ENCODE results near the gene LARGE1.

LARGE1 gene

DNA sequence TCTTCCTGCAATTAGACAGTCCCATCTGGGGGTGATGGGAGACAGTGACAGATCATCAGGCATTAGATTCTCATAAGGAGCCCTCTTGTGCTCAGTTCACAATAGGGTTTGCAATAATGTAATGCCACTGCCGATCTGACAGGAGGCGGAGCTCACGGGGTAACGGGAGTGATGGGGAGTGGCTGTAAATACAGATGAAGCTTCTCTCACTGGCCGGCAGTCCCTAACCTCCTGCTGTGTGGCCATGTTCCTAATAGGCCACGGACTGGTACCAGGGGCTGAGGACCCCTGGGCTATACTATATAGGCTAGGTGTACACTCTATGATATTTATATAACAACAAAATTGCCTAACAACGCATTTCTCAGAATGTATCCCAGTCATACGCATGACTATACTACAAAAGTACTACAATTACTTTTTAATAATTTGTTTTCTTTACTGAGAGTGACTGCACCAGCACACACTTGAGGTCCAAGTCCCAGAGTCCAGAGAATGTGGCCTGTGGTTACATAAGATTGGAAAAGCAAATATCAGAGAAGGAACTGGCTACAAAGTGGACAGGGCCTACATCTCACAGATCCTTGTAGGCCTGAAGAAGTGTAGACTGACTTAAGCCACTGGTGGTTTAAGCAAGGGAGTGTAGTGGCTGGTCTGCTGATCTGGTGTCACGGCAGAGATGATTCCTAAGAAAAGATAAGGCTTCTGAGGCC, 200.0 kb downstream of the LARGE1 start:
- no peak for DNase-seq (ENCODE audit: low read depth)

DNA sequence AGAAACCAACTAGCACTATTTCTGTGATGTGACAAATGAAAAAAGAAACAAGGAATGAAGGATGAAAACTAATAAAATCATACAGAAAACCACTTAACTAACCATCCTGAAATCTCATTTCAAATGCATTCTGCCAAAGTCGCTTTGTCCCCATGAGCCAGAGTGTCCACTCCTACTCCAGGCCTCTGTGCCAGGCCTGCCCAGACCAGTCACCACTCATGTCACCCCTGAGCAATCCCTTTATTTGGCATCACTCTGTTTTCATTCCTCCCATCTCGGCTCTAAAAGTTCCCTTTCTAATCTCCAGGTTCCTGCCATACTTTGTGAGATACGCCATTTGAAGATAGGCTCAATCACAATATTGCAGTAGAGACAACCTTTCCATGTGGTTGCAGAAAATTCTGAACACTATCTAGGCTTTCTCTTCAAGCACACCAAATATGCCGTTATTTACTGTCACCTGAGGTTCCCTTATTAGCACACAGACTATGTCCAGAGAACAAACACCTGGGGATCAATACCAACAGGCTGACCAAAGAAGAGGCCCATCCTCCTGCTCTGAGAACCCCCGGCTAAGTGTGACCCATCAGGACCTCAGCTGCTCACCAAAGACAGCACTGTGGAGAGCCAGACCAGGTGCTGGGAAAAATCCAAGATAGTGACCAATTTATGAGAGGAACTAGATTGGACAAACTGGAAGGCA, 202.4 kb downstream of the LARGE1 start:
- DNase-seq (ENCODE audit: low read depth), result no peak

DNA sequence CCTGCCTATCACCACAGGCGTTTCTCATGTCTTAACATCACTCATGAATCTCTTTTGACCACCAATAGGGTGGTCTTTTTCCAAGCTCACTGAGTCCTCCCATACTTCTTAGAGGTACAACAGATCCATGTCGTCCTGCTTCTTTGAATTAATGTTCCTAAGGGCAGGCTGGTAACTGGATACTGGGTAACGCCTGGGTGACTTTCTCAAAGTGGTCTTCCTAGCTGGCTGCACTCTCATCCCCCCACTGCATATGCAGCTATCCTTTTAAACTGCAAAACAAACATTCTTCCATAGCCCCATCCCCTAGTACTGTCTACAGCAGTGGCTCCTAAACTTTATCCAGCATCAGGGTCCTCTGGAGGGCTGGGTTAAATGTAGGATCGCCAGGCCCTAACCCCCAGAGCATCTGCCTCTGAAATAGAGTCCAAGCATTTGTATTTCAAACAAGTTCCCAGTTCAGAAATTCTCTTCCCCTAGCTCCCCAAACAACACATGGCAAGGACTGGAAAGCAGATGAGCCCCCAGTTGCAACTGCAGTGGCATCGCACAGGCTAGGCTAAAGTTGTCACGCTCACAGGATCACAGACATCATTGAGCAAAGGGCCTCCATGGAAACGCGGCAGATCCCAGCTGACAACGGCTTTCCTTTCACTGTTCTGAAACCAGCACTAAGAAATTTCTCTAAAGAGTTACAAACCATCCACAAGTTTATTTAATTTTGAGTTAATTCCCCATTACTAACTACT, 204.9 kb downstream of the LARGE1 start:
- no peak for DNase-seq (ENCODE audit: low read depth)

DNA sequence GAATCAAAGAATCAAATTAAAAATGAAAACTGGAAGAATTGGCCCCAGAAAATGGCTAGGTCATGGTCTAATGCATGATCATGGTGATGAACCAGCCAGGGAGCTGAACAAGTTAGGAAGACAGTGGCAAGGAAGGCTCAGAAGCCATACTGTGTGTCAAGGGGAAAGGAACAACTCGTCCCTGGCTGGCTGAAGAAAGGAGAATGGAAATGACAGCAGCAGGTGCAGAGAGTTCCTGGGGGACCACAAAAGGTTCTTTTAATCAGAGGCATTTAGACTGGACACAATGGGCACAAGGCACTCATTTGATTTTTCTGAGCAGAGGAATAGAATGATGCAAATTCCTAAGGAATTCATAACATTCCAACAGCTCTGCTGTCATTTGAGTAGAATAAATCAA, 209.9 kb downstream of the LARGE1 start:
- no peak for DNase-seq (ENCODE audit: low read depth)

DNA sequence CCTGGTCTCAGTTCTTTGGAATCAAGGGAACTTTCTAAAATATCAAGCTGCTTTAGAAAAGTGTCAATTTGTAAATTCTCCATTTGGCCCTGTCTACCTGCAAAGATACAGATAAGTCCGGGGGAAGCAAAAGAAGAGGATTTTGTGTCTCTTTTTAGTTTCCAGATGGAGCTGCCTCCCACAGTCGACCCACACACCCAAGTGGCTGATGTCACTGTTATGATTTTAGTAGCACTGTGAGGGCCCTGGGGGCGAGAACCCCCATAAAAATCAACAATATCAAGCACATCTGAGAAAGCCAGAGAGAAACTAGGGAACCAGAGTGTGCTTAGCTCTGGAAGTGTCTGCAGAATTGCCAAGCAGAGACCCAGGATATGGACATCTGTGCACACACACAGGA, 212.7 kb downstream of the LARGE1 start:
- DNase-seq (ENCODE audit: low read depth), result no peak

DNA sequence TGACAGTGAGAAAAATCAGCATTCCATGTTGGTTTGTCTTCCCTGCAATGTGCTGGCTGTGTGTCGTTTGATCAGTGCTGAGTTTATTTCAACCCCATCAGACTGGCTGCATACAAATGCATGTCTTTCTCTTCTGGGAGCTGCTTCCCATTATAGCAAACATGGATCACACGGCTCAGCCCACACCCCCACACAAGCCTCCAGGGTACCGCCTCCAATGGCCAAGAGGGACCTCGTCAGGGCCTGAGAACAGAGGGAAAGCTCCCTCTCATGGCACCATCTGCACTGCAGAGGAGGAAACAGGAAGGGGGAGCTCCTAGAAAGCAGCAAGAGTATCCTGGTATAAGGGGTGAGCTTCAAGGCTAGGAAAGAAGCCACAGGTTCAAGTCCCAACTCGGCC, 214.2 kb downstream of the LARGE1 start:
- no peak for DNase-seq (ENCODE audit: low read depth)

DNA sequence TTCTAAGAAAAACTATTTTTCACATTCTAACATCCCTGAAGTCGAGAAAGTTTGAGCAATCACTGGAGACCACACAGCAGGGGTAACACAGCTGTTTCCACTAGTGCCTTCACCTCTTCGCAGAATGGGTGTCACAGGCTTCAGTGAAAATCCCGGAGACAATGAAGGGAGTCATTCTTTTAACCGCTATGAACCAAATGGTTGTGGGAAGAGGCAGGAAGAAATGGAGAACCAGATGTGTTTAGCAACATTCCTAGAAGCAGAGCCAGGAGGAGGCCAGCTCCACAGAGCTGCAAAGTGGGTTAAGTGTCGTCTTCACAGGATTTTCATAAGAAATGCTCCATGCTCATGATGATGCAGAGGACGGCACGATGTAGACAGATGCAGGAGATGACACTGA, 221.1 kb downstream of the LARGE1 start:
- DNase-seq (ENCODE audit: low read depth), result no peak

DNA sequence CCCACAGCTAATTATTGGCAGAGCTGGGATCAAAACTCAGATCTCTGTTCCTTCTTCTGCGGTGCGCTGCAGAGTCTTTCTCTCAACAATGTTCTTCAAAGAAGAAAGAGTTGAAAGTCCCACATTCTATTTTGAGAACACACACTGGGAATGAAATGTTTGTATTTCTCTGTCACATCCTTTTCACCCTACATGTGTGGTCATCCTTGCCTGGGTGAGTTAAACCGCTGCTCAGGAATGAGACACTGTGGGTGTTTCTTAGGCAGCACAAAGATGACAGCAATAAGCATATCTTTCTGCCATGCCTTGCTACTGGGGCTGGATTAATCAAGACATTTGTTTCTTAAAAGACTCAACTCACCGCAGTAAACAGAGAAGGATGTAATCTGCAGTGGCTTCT, 222.6 kb downstream of the LARGE1 start:
- no peak for DNase-seq (ENCODE audit: low read depth)

DNA sequence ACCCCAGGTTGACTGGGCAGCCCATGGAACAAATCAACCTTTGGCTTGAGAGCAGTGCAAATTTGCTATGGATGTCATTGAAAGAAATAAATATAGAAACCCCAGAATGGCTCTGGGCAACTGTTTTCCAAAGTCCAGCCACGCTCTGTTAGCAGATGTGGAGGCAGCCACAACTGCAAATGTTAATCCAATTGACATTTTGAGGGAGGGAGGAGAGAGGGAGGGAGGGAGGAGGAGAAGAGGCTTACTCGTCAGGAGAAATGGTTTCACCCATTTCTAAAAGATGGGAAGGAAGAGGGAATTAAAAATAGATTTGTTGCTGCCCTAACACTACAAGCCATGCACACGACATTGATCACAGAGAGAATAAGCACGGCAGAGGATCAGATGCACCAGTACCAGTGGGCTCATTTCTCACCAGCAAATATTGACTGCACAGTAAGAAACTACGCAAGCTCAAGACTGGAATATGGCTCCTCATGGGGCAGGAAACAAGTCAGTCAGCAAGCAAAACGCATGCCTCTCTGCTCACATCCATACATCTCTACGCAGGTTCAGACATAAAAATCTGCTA, 229.1 kb downstream of the LARGE1 start:
- DNase-seq (ENCODE audit: low read depth), result no peak

DNA sequence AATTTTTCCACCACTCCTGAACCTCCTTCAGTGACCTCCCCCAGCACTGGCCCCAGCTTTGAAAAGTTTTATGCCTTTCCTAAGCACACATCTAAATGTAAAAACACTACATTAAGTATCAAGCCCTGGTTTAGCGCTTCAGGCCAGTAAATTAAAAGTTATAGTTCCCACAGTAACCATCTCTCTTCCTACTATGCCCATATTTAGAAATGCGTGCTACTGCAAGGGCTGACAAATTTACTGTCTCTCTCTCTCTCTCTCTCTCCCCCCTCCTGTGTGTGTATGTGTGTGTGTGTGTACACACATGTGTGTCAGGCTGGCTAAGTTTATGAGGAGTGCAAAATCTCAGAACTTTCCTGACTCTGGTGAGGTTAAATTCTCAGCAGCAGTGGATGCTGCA, 231.4 kb downstream of the LARGE1 start:
- DNase-seq (ENCODE audit: low read depth), result no peak

DNA sequence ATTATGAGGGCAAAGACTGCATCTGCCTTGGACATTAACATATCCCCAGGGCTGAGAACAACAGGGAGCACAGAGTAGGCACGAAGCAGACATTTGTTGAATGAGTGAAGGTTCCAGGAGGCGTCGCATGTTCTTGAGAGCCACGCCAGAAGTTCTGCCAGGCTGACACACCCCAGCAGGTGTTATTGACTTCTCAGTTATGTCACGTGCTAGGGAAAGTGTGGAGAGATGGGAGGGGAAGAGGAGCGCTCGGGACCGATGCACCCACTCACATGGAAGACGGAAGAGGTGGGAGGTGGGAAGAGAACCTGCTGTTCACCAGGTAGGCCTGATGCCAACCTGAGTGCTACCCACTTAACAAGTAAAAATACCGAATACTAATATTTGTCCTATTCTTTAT, 232.8 kb downstream of the LARGE1 start:
- no peak for DNase-seq (ENCODE audit: low read depth)

DNA sequence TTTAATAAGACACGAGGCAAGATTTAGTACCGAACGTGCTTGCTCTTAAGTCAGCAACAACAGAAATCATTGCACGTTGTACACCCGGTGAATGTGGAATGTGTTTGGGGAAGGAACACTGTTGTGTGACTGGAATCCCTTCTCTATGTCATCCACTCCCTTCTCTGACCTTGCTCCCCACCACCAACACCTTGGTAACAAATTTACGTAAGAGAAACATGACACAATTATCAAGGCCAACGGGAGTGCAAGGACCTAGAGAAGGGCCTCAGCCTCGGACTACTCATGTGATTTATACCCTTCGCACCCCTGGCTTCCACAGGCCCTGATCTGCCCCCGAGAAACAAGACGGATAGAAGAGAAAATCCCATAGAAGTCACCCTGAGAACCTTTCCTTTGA, 236.2 kb downstream of the LARGE1 start:
- DNase-seq (ENCODE audit: low read depth), result no peak

DNA sequence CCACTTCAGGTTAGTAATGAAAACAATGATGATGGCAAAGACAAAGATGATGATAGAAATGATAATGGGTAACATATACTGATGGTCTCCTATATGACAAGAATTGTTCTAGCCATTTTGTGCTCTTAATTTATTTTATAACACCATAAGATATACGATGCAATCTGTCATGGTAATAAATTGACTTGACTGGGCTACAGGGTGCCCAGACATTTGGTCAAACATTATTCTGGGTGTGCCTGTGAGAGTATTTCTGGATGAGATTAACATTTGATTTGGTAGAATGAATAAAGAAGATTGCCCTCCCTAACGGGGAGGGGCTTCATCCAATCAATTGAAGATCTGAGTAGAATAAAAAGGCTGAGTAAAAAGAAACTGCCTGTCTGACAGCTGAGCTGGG, 237.3 kb downstream of the LARGE1 start:
- no peak for DNase-seq (ENCODE audit: low read depth)

DNA sequence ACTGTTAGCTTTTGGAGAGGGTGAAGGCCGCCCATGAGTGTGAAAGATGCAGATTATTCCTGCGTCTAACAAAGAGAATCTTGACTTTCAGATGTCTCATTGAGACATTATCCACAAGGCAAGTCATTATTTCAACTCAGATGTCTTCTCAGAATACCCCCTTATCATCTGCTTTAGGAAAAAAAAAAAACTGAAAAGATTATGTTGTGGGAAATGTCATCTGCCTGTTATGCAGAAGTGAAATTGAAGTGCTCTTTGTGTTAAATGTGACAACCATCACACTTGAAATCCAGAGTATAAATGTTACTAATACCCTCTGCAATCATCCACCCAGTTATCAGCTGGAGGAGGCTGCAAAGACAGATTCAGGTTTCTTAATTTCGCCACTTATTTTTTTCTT, 239.6 kb downstream of the LARGE1 start:
- DNase-seq (ENCODE audit: low read depth), result no peak

DNA sequence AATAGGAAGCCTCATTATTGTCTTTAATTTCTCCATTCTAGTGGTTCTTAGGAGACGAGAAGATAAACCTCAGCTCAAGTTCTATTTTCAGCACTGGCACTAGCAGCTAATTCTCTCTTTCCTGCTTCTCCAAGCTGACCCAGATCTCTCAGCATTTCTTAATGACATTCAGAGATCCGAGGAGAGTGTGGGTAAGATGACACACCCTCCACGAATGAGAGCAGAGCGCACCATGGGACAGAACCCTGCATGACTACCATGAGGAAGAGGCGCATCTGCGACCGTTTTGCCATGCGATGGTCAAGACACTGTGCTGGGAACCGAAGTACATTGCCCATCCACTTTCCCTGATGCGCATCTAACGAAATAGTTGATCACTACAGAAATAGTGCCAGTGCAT, 241.8 kb downstream of the LARGE1 start:
- no peak for DNase-seq (ENCODE audit: low read depth)

DNA sequence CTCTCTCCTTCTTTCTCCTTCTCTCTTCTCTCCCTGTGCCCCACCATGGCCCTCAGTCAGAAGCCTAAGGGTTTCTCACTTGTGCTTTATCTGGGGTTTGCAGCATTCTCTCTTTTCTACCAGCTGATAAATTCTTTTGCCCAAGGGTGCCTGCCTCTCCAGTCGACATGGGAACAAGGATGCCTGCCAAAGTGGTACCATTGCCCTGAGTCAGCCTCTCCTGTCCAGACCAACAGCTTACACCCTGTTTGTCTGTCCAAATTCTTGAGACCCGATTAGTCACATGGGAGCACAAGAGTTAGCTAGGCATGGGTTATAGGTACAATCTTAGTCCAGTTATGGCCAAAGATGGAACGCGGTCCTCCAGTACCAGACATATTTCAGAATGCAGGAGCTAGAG, 242.7 kb downstream of the LARGE1 start:
- no peak for DNase-seq (ENCODE audit: low read depth)

DNA sequence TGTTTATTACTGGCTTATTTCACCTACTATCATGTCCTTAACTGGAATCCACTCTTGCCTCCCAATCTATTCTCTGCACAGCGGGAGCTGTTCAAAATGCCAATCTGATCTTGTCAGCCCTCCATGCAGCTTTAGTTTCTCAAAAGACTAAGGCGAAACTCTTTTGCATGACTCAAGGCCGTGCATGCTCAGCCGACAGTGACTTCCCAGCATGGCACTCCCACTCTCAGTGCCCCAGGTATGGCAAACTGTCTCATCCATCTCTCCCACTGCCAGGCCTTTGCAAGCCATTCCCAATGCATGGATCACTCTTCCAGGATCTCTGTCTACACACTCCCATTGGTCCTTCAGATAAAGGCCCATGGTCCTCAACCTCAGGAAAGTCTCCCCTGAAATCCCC, 245.9 kb downstream of the LARGE1 start:
- DNase-seq (ENCODE audit: low read depth), result no peak

DNA sequence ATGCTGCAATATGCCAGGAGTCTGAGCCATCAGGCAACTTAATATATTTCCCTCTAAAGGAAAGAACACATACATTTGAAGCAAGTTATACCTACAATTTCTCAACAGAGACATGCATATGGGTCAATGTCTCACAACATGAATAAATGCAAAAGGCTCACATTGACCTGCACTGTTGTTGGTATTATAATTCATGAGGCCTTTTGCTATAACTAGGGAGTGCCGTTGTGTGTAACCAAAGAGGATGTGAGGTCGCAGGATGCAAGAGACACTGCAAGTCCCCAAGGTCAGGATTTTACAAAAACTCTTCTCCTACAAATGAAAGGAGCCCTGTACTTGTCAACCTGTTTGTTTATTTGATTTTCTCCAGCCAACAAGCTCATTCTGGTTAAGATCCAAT, 250.5 kb downstream of the LARGE1 start:
- no peak for DNase-seq (ENCODE audit: low read depth)

DNA sequence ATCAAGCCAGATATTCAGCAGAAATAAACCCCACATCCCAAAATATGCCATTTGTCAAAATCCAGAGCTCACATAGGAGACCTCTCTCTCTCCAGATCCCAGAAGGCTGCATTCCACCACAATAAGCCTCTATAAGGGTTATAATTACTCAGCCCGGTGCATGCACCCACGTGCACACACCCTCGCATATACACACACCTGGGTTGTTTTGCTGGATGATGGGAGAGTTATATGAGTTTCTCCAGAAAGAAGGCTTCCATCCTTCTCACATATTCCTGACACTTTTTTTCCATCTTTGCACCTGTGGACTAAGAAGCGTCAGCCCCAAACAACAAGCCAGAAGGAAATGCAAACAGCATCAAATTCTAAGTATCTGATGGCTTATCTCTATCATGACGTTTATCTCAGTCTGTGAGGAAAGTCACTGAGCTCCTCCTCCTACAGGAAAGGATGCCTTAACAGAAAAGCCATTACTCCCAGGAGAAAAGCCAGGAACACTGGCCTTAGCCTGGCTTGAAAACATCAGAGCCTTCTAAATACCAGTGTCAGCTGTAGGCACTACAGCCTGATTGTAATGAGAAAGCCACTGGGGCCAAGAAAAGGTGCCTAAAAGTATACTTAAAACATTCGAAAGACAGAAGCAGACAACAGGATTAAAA, 253.2 kb downstream of the LARGE1 start:
- no peak for DNase-seq (ENCODE audit: low read depth)

DNA sequence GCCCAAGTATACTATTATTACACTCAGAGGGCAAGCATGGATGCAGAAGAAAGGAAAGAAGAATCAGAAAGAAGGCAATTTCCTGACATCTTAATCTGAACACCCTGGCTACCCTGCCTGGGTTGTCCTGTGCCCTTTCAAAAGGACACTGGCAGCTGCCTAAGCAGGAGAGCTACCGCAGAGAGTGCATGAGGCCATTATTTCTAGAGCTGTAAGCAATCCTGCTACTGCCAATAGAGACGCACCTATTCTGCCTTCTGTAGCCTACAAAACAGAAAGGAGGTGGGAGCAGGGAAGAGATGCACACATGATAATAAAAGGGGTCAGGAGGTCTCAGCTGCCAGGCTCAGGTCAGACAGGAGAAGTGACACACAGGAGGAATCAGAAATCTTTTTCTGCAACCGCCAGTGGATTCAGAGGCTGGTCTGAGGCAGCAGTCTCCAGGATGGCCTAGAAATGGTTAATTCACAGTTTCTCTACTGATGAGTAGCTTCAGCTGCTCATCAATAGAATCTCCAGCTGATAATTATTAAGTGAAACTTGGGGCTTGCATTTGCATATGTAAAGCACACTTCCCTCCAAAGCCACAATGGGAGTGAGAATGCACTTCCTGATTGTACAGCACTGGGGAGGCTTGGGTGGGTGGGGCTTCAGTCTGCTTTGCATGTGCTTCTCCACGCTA, 253.9 kb downstream of the LARGE1 start:
- no peak for DNase-seq (ENCODE audit: low read depth)

DNA sequence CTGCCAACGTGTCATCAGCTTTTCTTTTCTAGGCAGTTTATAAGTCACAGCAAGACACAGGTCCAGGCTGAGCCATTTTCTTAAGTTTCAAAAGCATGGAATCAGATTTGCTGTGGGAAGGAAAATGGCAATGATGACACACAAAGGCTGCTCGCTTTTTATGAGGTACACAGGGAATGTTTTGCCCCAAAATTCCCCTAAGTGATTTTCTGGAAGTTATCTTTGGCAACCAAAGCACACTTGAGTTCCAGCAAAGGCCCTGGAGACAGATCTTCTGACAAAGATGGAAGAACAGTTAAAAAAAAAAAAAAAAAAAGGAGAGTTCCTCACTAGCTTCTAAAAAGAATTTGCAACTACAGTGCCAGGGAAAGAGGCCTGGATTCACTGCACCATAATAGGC, 260.8 kb downstream of the LARGE1 start:
- no peak for DNase-seq (ENCODE audit: low read depth)

DNA sequence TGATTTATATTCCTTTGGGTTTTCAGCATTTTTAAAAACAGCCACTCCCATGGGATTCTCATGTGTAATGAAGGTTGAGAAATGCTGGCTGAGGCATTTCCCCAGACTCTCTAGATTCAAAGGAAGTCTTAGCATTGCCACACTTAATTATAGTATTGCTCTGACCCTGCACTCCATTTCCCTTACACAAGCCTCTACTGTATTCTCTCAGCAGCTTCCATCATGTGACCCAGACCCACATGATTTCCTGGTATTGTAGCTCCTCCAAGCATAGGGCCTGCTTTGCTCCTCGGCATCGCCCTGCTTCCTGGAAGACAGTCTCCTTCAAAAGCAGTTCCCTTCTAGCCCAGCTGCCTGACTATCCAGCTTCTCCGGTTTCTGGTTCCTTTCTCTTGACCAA, 261.5 kb downstream of the LARGE1 start:
- DNase-seq (ENCODE audit: low read depth), result no peak
